GM12873 (cell line): ENCODE data around the gene GFOD2.

Source experiments
- TF ChIP-seq, protein P1 (sequence below): IDR thresholded peaks from 2 replicates; pipeline ENCODE4 v1.5.1; 2012; ENCODE audit warnings: low read depth, mild to moderate bottlenecking, moderate library complexity, low read length, control low read depth; ENCODE audit not compliant: insufficient read depth; ENCODE audit errors: missing control alignments

Gene GFOD2

DNA sequence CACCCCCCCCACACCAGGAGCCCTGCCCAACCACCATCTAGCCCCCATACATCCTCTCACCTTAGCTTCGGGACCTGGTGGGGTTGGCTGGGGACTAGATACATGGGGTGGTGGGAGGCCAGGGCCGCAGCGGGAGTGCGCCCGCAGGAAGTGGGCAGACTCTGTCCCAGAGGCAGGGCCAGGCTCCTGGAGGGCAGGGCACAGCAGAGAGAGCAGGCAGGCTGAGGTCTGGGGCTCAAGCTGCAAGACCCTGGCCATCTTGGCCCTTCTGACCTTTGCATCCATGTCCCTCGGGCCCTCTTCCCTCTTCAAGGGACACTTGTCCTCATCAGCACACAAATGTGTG is 55.3 kb downstream of the GFOD2 start:
- TF ChIP-seq, protein P1, sequence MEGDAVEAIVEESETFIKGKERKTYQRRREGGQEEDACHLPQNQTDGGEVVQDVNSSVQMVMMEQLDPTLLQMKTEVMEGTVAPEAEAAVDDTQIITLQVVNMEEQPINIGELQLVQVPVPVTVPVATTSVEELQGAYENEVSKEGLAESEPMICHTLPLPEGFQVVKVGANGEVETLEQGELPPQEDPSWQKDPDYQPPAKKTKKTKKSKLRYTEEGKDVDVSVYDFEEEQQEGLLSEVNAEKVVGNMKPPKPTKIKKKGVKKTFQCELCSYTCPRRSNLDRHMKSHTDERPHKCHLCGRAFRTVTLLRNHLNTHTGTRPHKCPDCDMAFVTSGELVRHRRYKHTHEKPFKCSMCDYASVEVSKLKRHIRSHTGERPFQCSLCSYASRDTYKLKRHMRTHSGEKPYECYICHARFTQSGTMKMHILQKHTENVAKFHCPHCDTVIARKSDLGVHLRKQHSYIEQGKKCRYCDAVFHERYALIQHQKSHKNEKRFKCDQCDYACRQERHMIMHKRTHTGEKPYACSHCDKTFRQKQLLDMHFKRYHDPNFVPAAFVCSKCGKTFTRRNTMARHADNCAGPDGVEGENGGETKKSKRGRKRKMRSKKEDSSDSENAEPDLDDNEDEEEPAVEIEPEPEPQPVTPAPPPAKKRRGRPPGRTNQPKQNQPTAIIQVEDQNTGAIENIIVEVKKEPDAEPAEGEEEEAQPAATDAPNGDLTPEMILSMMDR = no peak

DNA sequence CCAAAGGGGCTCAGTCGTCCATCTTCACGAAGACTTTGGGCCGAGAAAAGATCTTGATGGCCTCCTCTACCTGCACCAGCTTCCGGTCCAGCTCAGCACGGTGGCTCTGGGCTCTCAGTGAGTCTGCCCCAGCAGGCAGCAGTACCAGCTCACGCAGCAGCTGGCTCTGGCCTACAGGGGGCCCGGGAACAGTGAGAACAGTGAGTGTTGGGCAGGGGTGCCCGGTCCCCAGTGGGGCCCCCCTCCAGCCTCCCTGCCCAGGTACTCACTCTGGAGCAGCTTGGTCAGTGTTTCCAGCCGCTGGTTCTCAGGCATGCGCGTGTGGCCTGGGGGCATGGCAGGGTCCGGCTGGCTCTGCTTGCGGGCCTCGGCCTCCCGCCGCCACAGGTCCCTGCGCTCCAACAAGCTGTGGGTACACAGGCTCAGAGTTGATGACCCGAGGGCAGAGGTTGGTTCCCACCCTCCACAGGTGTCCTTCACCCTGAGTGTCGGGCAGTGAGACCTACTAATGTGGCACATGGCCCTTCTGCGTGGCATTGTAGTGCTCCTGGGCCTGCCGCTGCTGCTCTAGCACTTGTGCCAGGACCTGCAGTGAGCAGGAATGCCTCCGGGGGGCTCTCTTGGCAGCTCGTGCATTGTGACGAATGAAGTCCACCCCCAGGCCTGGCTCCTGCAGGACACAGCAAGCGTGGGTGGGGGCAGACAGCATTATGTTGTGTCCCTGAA is 55.8 kb downstream of the GFOD2 start:
- TF ChIP-seq, protein P1 = peak; percentile 61

DNA sequence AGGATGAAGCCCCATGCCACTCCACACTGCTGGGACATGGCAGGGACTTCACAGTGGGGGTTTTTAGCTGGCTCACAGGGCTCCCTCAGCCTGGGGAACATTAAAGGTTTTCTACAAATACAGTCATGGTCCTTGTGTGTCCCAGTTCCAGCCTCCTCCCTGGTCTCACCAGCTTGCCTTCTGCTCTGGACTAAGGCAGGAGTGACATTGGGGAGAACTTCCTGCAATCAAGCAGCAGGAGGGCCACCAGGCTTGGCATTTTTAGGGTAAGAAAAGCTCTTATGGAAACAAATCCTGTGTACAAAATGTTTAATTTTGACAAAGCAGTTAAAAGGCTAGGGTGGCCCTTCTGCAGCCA is 56.5 kb downstream of the GFOD2 start:
- TF ChIP-seq, protein P1 = no peak

DNA sequence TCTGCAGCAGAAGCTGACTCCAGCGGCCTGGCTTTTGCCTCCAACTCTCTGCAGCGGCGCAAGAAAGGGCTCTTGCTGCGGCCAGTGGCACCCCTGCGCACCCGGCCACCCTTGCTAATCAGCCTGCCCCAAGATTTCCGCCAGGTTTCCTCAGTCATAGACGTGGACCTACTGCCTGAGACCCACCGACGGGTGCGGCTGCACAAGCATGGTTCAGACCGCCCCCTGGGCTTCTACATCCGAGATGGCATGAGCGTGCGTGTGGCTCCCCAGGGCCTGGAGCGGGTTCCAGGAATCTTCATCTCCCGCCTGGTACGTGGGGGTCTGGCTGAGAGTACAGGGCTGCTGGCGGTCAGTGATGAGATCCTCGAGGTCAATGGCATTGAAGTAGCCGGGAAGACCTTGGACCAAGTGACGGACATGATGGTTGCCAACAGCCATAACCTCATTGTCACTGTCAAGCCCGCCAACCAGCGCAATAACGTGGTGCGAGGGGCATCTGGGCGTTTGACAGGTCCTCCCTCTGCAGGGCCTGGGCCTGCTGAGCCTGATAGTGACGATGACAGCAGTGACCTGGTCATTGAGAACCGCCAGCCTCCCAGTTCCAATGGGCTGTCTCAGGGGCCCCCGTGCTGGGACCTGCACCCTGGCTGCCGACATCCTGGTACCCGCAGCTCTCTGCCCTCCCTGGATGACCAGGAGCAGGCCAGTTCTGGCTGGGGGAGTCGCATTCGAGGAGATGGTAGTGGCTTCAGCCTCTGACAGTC is 57.0 kb downstream of the GFOD2 start:
- TF ChIP-seq, protein P1 = no peak

DNA sequence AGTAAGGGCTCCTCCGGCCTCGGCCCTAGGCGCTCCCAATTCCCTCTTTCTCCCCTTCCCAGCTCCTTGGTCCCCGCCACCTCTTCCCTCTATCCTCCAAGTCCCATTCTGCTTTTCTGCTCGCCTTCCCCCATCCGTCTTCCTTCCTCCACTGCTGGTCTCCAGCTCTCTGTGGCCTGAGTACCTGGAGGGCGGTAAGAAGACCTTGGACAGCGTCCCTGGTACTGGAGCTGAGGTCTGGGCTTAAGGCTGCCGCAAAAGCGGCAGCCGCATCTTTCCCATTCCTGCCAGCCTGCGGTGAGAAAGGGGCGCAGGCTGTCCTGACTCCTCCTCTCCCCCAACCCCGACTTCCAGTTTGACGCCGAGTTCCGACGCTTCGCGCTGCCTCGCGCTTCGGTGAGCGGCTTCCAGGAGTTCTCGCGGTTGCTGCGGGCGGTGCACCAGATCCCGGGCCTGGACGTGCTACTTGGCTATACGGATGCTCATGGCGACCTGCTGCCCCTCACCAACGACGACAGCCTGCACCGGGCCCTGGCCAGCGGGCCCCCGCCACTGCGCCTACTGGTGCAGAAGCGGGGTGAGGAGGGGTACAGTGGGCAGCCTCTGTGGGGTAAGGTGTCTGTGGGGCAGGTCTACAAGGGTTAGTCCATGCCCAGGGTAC is 57.9 kb downstream of the GFOD2 start:
- TF ChIP-seq, protein P1 = no peak

DNA sequence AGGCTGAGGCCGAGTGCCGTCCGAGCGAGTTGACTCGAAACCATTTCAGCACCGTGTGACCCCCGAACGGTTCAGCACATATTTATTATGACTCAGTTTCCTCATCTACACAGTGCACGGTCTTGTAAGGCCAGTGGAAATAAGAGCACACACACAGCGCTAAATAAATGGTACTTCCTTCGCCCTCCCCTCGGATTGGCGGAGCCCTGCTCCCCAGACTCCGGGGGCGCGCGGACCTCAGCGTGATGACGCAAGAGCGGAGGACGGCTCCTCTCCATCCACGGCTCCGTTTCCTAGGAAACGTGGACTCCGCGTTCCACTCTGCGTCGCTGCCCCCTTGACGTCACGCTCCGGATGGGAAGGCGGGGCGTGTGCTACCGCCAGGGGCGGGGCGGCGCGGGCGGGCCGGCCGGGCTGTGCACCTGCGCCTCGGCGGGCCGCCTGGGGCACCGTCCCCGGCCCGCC is 58.5 kb downstream of the GFOD2 start, which contains the start of gene PARD6A:
Gene PARD6A, plus strand, starts transcription at position 397 of the 465 bp plus-strand sequence. CDS start 79 bp downstream, outside the sequence.
- TF ChIP-seq, protein P1 = no peak

DNA sequence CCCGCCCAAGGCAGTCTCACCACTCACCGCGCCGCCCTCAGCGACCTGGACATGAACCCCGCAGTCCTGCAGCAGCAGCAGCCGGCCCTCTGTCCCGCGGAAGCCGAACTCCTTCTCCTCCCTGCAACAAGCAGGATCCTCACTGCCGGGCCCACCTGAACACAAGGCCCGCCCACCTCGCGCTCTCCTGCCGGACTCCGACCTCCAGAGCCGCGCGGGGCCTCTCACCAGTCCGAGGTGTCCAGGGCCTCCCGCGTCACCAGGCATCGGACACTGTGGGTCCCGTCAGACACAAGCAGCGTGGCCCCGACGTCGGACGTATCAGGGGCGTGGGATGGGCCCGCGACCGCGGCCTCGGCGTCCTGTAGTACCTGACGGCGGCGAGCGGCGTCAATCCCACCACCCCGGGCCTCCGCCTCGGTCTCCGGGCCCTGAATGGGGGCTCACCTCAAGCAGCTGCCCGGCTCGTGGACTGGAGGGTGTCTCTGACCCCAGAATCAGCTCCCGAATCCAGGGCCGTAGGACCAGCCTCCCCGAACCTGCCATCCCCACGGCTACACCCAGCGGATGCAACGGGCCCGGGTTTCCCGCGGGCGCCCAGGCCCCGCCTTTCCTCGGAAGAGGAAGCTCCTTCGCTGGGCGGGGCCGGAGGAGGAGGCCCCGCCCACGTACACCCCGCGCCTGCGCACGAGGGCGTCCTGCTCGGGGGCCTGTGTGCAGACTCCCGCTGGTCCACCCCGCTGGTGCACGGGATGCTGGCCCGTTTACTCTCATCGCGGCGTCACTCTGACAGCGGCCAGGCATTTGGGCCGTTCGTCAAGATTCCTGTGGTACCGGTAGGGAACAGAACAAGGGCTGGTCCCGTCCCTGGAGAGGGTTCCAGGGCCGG is 59.2 kb downstream of the GFOD2 start, which contains the start of gene ACD:
Gene ACD, minus strand, starts transcription at position 586 of the 889 bp plus-strand sequence. Its CDS starts 40 bp downstream, at position 546.
- TF ChIP-seq, protein P1 = no peak
